ENCODE measurements around the gene GZF1.

GZF1 gene

DNA sequence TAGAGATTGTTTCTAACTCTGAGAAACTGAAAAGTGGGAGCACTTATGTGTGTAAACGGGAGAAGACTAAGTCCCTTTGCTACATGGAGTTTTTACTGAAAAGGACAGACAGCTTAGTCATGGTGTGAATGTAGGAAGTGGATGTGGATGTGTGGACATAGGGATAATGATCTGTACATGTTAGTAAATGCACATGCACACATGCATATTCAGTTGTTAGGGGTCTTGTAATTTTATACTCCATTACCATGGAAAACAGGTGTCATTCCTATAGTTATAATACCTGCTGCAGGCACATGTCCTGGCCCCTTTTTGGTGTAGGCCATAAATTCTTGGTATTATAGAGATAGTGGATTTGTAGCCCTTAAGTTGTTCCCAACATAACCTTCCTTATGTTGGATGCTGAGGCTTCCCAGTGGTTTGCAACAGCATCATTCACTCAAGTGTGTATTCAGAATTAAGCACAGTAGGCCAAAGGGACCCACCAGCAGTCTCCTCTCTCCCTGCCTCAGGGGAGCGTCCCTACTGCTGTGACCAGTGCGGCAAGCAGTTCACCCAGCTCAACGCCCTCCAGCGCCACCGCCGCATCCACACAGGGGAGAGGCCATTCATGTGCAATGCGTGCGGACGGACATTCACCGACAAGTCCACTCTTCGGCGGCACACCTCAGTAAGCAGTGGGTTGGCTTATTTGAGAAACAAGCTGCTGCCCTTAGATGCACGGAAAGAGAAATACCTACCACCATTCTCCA is 7.3 kb downstream of the GZF1 start:
- DNase-seq (ENCODE audit: low spot score), result no peak

DNA sequence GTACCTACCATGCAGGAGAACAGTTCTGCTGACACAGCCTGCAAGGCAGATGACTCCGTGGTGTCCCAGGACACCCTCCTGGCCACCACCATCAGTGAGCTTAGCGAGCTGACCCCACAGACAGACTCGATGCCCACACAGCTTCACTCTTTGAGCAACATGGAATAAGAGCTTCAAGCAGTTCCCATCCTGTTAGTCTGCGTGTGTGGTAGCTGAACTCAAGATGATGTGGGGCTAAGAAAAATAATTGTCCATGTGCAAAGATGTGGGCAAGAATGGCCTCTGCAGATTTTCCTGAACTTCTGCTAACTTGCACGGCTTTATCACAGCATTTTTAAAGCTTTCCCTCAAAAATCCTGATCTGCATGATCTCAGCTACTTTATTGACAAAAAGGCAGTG is 8.3 kb downstream of the GZF1 start:
- no peak for DNase-seq (ENCODE audit: low spot score)

DNA sequence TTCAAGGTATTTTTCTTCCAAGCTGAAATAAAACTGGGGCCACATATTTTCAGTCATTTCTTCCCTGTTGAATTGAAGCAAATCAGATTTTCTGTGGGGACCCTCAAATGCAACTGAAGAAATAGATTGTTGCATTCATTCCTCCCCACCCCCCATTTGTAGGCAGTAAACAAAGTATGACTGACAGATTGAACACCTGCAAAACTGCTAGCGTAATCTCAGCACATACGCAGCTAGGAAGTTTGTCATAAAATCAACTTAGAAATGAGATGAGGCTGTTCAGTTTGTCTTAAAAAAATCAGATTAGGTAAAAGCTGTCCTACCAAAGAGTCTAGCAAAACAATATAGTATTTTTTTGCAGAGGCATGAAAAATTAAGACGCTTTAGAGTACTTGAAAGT is 8.9 kb downstream of the GZF1 start:
- no peak for DNase-seq (ENCODE audit: low spot score)

DNA sequence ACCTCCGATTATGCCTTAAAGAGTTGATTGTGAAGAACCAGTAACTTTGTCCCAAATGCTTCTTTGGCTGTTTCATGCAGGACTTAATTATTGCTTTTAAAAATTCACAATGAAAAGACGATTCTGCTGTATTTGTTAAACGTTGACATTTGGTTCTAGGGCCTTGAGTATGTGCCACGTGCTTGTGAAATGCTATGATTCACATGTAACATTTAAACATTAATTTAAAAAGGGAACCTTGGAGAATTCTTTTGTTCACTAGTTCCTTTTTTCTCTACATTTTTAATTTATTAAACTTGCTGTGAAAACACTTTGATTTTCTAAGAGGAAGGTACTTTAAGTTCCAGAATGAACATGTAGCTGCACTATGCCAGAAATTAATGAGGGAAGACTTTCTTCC is 9.5 kb downstream of the GZF1 start:
- DNase-seq (ENCODE audit: low spot score), result no peak

DNA sequence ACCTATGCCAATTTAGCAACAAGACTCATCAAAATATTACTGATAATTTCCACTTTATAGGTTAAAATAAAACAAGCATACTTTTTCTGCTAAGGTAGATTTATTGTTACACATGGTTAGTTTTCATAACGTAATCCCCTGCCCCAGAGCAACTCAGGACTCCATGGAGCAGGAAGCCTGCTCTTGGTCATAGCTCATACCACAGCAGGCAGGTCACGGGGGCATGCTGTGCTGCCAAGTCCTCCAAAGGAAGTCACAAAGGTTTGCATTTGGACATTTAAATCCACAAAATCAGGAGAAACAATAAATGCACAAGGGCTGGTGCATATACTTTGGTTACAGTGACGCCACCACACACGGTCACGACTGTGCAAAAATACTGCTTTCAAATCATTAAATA is 12.5 kb downstream of the GZF1 start:
- DNase-seq (ENCODE audit: low spot score), result no peak

DNA sequence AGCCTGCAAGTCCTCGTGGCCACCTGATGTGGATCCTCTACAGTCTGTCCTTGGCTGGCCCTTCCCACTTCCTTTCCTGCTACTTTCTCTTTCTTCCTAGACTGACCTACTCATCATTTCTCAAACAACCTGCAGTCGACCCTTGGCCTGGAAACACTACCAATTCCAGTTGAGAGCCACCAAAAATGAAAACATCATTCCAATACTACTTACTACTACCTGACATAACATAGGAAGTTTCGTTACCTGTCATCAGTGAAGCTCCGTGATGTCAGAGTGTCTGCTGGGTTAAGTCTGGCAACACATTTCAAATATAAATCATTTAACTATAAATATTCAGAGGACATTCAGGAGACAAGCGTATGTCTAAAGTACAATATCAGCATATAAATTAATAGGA is 13.8 kb downstream of the GZF1 start:
- no peak for DNase-seq (ENCODE audit: low spot score)

DNA sequence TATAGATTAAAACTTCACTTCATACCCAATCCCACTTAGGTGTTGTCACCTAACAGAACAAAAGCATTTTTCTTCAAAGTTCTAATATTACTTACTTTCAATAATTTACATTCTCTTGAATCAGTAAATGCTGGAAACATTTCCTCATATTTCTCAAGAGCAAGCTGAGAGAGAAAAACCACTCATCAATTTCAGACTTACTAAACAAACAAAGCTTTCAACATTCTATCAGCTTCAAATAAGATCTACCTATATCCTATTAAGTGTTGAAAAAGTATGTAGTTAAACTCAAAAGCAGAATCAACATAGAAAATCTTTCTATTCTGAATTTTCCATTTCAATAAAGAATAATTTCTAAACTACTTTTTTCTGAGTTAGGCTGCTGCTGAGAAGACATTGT is 17.8 kb downstream of the GZF1 start:
- no peak for DNase-seq (ENCODE audit: low spot score)

DNA sequence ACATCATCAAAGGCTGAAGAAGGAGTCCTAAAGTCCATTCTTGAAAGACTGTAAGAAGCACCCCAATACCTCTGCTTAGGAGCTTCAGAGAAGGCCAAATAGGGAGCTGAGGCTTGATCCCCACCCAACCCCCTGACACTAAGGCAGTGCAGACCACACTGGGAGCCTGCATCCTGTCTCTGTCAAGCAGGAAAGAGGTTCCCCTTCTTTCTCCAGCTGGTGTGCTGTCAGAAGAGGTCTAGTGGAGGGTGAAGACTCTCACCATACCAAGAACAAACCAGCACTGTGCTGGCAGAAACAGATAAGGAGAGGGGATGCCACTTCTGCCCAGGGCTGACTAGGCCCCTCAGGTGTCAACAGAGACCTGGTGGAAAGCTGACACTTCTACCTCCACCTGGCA is 19.9 kb downstream of the GZF1 start:
- no peak for DNase-seq (ENCODE audit: low spot score)

DNA sequence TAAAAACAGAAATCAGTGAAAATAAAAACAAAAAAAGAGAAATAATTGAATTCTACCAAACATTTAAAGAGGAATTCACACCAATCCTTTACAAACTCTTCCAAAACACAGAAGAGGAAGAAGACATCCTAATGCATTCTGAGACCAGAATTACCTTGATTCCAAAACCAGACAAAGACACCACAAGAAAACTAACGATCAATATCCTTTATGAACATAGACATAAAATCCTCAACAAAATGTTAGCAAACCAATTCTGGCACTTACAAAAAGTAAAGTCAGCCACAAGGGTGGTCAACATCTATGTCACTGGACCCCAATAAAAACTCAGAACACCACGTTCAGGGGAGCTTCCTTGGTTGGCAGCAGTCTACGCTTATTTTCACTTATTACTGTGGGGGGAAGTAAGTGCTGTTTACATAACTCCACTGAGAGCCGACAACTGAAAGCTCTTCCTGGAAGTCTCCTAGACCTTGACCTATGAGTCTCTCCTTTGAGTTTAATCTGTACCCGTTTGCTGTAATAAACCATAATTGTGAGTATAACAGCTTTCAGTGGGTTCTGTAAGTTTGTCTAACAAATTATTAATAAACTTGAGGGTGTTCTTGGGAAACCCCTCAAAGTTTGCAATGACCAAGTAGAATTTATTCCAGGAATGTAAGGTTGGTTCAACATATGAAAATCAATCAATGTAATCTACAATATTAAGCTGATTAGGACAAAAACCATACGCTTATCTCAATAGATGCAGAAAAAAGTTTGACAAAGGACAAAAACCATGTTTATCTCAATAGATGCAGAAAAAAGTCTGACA is 24.5 kb downstream of the GZF1 start:
- no peak for DNase-seq (ENCODE audit: low spot score)

DNA sequence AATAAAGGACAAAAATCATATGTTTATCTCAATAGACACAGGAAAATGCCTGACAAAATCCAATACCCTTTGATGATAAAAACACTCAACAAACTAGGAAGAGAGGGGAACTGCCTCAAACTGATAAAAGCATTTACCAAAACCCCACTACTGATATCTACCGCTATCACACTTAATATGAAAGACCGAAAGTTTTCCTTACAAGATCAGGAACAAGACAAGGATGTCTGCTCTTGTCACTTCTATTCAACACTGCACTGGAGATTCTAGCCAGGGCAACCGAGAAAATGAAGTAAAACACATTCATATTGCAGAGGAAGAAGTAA is 25.1 kb downstream of the GZF1 start:
- no peak for DNase-seq (ENCODE audit: low spot score)

DNA sequence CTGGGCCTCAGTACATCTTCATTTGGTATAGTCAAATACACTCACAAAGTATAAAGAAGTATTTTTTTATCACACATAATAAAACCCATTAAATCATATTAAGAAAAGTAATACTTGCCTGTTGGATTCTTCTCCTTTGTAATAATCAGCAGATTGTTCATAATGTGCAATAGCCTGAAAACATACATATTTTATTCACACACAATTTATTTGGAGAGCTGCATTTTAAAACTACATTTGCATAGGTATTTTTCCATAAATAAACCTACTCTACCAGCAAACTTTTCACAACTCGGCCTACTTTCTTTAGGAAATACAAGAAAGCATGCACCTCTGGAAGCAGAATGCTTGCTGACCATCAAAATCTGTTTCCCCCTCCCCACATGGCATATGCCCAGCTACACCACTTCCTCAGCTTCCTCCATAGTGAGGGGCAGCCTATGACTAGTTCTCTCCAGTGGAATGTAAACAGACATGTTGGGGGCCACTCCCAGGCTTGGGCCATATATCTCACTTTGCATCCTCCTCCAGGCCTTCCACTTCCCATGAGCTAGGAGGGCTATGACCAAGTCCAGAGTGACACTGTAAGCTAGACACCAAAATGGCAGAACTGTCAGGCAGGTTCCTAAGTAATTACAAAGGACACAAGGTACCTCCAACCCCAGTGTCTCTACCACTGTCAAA is 28.3 kb downstream of the GZF1 start:
- no peak for DNase-seq (ENCODE audit: low spot score)

DNA sequence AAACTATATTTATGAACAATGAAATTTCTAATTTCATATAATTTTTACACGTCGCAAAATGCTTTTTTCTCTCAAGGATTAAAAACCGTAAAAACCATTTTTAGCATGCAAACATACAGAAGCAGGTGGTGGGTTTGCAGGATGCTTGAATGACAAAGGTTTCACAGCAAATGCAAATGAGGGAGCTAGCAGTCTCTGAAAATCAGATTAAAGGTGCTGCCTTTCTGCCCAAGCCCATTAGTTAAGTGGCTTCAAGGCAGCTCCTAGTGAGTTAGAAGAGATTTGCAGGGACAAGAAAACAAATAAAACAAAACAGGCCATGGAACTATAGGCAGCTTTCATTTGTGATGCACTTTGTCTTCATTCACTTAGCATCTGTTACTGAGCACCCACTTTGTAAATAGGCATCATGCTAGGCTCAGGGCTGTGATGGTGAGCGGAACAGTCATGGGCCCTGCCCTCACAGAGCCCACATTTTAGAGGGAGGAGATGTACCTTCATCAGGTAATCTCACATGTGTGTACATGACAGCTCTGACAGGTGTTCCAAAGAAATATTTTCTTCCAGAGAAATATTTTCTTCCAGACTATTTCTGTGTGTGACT is 29.8 kb downstream of the GZF1 start:
- no peak for DNase-seq (ENCODE audit: low spot score)

DNA sequence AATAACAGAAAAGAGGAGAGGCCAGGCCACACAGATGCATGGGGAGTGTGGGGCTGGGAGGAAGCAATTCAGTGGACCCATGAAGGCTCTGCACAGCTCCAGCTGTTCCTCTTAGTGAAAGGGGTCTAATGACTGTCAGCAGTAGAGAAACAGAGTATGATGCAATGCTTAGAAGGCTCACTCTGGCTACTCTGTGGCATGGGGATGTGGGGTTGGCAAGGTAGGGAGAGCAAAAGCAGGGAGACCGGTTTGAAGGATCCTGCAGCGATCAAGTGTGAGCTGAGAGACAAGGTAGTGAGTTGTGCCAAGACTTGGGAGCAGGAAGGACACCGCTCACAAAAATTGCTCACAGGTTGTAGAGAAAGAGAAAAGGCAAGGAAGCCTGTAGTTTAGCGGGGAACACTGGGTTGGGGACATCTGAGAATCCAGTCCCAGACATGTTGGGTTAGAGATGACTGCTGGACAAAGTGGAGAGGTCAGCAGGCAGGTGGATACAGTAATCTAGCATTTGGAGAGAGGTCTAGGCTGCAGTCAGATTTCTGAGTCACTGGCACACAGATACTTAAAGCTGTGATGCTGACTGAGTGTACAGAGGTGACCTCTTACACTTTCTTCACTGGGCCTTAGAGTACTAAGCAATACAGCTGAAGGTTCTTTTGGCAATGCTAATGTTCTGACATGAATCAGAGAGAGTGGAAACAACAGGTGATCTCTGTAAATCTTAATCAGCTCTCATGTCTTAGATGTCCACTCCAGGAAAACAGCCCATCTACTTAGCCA is 32.2 kb downstream of the GZF1 start:
- no peak for DNase-seq (ENCODE audit: low spot score)

DNA sequence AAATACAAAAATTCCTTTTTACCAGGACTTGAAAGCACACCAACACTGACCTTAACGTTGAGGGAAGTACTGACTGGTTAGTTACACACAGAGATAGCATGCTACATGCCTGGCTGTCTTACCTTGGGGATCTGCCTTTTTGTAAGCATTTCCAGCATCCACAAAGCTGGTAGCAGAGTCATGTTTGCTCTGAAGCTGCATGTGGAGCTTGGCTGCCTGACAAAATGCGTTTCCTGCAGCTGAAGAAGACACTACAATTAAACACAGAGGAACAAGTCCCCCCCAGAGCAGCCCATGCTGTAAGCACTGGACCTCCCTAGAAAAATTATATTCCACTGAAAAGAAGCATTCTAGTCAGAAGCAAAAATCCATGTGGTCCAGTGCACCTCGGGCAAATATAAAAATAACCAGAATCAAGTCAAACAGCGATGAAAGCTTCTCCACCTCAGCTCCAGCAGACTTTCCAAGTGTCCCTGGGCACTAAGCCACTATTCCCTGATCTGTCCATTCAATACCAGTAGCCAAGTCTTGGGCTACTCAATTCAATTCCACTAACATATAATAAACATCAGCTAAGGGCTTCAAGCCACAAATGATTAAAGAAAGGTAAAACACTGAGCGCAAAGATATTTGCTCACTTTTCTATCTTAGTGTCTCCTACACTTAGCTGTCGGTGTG is 35.1 kb downstream of the GZF1 start:
- DNase-seq (ENCODE audit: low spot score), result no peak

DNA sequence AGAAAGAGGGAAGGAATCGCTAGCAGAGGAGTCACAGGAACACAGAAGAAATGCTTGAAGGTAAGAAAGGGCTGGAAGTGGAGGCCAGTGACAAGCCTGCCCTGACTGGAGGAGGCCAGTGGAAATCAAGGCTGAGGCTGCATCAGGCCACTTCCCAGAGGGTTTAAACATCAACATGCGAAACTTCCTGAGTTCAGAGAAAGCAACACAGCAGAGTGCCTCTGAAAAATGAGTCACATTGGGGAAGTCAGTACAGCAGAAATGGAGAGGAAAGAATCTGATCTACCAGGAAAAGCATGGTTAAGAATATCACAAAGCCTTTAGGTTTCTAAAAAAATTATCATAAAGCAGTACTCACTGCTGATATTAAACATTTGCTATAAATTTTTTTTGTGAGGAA is 36.0 kb downstream of the GZF1 start:
- DNase-seq (ENCODE audit: low spot score), result no peak

DNA sequence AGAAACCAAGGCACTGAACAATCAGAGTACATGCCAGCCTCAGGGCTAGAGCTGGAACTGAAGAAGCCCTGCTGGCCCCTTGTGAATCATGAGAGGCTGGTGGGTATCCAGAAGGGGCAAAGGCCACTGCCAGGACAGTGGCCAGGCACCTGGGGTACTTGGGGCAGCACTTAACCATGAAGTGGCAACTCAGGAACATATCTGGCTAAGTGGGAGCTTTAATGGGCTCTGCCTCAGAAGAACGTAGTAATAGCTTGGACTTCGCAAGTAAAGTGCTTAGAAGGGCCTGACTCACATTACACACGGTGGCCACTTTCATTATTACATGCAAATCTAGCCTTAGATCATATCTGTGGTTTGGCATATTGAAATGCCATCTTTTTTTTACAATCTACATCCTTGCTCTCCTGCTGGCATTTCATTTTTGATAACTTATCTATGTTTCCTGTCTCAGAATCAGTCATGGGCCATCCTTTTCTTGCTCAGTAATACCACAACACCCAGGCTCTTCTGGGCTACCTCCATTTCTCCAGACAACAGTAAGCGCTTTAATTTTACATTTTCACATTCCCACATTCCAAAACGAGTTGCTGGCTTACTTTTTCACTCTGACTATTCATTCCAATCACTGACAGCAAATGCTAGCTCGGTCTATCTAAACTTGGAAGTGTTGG is 37.7 kb downstream of the GZF1 start:
- DNase-seq (ENCODE audit: low spot score), result no peak

DNA sequence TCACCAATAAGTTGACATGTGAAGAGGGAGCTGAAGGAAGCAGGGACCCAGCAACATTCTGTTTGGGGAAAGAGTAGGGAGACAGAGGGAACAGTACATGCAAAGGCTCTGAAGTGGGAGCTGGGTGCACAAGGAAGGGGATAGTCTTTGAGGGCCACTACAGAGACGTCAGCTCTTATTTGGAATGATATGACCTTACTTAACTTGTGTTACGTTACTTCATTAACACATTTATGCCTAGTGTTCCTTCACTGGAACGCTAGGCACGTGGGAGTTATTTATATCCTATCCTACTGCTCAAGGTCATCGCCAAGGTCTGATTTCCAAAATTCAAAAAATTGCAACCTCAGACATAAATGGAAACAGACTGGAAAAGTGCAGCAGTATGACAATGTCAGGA is 39.1 kb downstream of the GZF1 start:
- no peak for DNase-seq (ENCODE audit: low spot score)

DNA sequence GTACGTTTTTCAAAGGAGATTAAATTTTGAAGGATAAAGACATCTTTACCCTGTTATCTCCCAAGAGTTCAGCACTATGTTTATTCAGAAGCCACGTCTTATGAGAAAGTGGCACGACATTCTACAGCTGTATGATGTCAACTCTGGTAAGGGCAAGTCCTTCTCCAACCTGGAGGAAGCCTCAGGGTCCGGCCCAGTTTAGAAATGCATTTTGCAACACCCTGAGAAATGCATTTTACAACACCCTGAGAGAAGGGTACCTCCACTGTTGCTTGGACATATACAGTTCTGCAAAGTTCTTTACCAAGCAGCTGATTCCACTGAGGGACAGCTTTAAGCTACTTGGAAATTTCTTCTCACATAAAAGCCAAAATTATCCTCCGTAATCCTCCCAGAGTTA is 41.8 kb downstream of the GZF1 start:
- DNase-seq (ENCODE audit: low spot score), result no peak

DNA sequence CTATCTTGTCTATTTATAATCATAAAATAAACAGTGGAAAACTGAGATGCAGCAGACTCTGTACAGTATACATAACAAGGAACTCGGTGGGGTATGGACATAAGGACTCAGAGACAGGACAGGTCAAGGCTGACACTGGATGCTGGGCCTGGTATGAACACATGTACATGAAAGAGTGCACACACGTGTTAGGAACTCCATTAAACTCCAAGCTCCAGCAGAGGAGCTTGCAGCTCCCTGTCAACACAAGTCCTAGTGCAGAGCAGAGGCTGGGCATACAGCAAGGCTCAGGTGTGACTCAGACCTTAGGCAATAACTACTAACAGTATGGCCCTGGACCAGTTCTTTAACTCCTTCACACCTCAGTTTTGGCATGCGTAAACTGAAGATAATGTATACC is 42.2 kb downstream of the GZF1 start:
- DNase-seq (ENCODE audit: low spot score), result no peak

DNA sequence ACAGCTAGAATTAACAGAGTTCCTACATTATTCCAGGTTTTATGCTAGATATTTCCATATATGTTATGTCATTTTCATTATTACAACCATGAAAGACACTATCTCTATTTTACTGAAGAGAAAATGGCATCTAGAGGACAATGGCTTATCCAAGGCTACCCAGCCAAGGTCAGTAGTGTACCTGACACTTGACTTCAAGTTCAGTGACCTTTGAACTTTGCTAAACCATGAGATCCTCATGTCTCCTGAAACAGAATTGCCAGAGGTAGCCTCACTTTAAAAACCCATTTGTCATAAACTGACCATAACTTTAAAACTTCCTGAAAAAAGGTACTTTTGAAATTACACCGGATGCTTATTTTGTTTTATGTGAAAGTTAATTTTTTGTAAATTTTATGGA is 44.9 kb downstream of the GZF1 start:
- DNase-seq (ENCODE audit: low spot score), result no peak

All from HuH-7 (cell line).